Natural killer cell (primary cell): Measurements from ENCODE around the gene CBR3. TPM values are rescaled to one million over a fixed set of nuclear protein-coding genes. Genes with fewer than 3 reads are reported as not detected.

ENCODE experiments used
- ATAC-seq, 3 donors: fragments of 150-1000 bp in 2 of 3; fragments of 200-7000 bp in 1 of 3; cut with Tn5 transposase; 1 replicate in 1 of 3; 2 replicates in 2 of 3; pipeline ENCODE4 v1.10.0; 2021; ENCODE audit warnings: mild to moderate bottlenecking in 2 of 3, moderate library complexity in 2 of 3
- DNase-seq, 2 donors: peaks; one replicate each; pipeline versions ENCODE4 v3.0.0 to v3.0.0-alpha.2; 2013 to 2021; ENCODE audit warnings: mixed read lengths in 1 of 2
- H3K27ac ChIP-seq: one replicate; pipeline ENCODE4 v1.5.1; 2013; ENCODE audit warnings: mild to moderate bottlenecking, low read length
- H3K27me3 ChIP-seq: one replicate; pipeline ENCODE4 v1.6.1; 2013; ENCODE audit warnings: low read length; ENCODE audit not compliant: control insufficient read depth, insufficient read depth
- H3K36me3 ChIP-seq: one replicate; pipeline ENCODE4 v1.6.1; 2013; ENCODE audit warnings: low read length; ENCODE audit not compliant: control insufficient read depth, insufficient read depth
- H3K4me1 ChIP-seq: one replicate; pipeline ENCODE4 v1.6.1; 2013; ENCODE audit warnings: low read length; ENCODE audit not compliant: control insufficient read depth, insufficient read depth
- H3K4me3 ChIP-seq: one replicate; pipeline ENCODE4 v1.5.1; 2013; ENCODE audit warnings: low read length
- H3K9me3 ChIP-seq: one replicate; pipeline ENCODE4 v1.6.1; 2013; ENCODE audit warnings: low read length; ENCODE audit not compliant: control insufficient read depth, insufficient read depth
- H3K27ac Mint-ChIP-seq, 2 donors: one replicate each; pipeline ENCODE4 v1.8.0; 2022; ENCODE audit warnings: mild to moderate bottlenecking in 2 of 2, mixed read lengths in 2 of 2, moderate library complexity in 1 of 2
- H3K27me3 Mint-ChIP-seq, 2 donors: one replicate each; pipeline ENCODE4 v1.8.0; 2022; ENCODE audit warnings: low read depth in 2 of 2, mixed read lengths in 2 of 2
- H3K36me3 Mint-ChIP-seq: one replicate; pipeline ENCODE4 v1.8.0; 2022; ENCODE audit warnings: mixed read lengths
- H3K4me1 Mint-ChIP-seq, 2 donors: one replicate each; pipeline ENCODE4 v1.8.0; 2022; ENCODE audit warnings: mixed read lengths in 2 of 2
- H3K4me3 Mint-ChIP-seq: one replicate; pipeline ENCODE4 v1.8.0; 2022; ENCODE audit warnings: mild to moderate bottlenecking, moderate library complexity, mixed read lengths
- H3K9me3 Mint-ChIP-seq, 2 donors: one replicate each; pipeline ENCODE4 v1.8.0; 2022; ENCODE audit warnings: mixed read lengths in 2 of 2
- CTCF ChIP-seq: fragments of 200-600 bp; IDR thresholded peaks from one replicate; pipeline ENCODE4 v1.8.0; 2022; ENCODE audit warnings: antibody characterized with exemption
- WGBS: methylation state at CpG from one replicate; pipeline ENCODE4 v1.1.7; 2013; ENCODE audit warnings: missing lambda C conversion rate; ENCODE audit not compliant: insufficient coverage; 5-methylcytosine and 5-hydroxymethylcytosine counted together
- intact Hi-C: fragments of 100-400 bp; cut with micrococcal nuclease; formaldehyde crosslinking; loops from one replicate; pipeline ENCODE4 v1.14.2; 2022
- total RNA-seq, 4 donors: library from RNA; stranded (reverse); fragments of 120-200 nt in 1 of 4; gene quantifications; one replicate each; pipeline versions ENCODE4 v1.2.3 to v1.2.4, GENCODE V29; 2013 to 2022

The CBR3 gene
- total RNA-seq, 3 donors from 2014 or later (not counting 1 experiment from before 2014, with no cell fraction given), result 0.95 to 1.5 (median 1.2) TPM

DNA sequence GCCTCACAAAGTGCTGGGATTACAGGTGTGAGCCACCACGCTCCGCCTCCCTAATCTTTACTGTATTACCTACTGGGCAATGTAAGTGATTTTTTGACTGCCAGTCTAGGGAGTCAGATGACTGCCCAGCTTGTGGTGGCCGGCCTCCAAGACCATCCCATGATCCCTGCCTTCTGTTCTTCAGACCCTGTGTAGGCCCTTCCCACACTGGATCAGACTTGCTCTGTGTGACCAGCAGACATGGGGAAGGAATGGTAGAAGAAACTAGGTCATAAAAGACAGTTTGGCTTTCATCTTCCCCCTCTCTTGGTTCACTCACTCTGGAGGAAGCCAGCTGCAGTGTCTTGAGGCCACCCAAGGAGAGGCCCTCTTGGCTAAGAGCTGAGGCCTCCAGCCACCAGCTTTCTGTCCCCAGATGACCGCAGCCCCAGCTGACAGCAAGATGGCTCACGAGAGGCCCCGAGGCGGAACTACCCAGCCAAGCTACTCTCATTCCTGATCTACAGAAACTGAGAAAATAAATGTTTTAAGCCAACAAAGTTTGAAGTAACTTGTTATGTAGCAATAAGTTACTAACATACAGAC is 14.5 kb upstream of the CBR3 start:
- 94% methylated on average over 7 of the region's 7 CpGs for WGBS
- no peaks in the 10 kb centered on the region for H3K36me3 ChIP-seq
- no peaks in the 10 kb centered on the region for H3K36me3 Mint-ChIP-seq

DNA sequence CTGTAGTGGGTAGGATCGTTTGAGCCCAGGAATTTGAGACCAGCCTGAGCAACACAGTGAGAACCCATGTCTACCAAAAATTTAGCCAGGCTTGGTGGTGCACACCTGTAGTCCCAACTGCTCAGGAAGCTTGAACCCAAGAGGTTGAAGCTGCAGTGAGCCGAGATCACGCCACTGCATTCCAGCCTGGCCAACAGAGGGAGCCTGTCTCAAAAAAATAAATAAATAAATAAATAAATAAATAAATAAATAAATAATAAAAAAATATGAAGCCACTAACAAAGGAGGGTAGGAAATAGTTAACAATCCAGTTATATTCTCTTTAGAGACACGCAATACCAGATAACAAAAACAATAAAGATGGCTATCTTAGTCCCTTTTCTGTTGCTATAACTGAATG is 11.9 kb upstream of the CBR3 start:
- no peaks in the 10 kb centered on the region for H3K9me3 ChIP-seq
- 79% methylated on average over 1 of the region's 4 CpGs for WGBS
- no peak overlapping the region for H3K4me3 Mint-ChIP-seq
- H3K27ac ChIP-seq, result no peak overlapping the region
- DNase-seq (no peak), ATAC-seq (no peak)
- peaks cover 11 to 13% of the 10 kb centered on the region in 2 donors for H3K4me1 Mint-ChIP-seq
- TF ChIP-seq CTCF, result no peak
- H3K4me3 ChIP-seq, result no peak overlapping the region
- H3K4me1 ChIP-seq, result peaks cover 2% of the 10 kb centered on the region
- H3K9me3 Mint-ChIP-seq, result no peaks in the 10 kb centered on the region
- H3K27me3 ChIP-seq, result no peaks in the 10 kb centered on the region
- intact Hi-C loops, result no loop called here
- no peaks in the 10 kb centered on the region for H3K27me3 Mint-ChIP-seq
- no peak overlapping the region for H3K27ac Mint-ChIP-seq
- no peaks in the 10 kb centered on the region for H3K36me3 ChIP-seq
- H3K36me3 Mint-ChIP-seq, result no peaks in the 10 kb centered on the region

More for the DNA sequence above, 14.5 kb upstream of the CBR3 start:
- Mint-ChIP-seq H3K27ac (no peak overlapping the region), H3K4me1 (peaks cover 5% of the 10 kb centered on the region in 2 donors), H3K27me3 (no peaks in the 10 kb centered on the region), H3K4me3 (no peak overlapping the region), H3K9me3 (no peaks in the 10 kb centered on the region)
- Histone ChIP-seq H3K4me3 (no peak overlapping the region), H3K27me3 (no peaks in the 10 kb centered on the region), H3K27ac (no peak overlapping the region), H3K4me1 (peaks cover 5% of the 10 kb centered on the region), H3K9me3 (no peaks in the 10 kb centered on the region)
- DNase-seq (no peak), ATAC-seq (no peak)
- intact Hi-C loops, result no loop called here
- no peak for TF ChIP-seq CTCF

DNA sequence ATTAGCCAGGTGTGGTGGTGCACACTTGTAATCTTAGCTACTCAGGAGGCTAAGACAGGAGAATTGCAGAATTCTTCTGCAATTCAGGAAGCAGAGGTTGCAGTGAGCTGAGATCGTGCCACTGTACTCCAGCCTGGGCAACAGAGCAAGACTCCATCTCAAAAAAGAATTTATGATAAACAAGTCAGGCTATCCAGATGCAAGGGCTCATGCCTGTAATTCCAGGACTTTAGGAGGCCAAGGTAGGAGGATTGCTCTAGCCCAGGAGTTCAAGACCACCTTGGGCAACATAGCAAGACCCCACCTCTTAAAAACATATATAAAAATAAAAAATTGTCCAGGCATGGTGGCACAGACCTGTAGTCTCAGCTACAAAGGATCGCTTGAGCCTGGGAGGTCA is 10.5 kb upstream of the CBR3 start:
- H3K4me3 Mint-ChIP-seq, result no peak overlapping the region
- H3K27ac ChIP-seq, result no peak overlapping the region
- DNase-seq, result no peak
- intact Hi-C loops, result no loop called here
- no peaks in the 10 kb centered on the region for H3K27me3 ChIP-seq
- H3K36me3 Mint-ChIP-seq, result no peaks in the 10 kb centered on the region
- H3K4me3 ChIP-seq, result no peak overlapping the region
- H3K9me3 Mint-ChIP-seq, result no peaks in the 10 kb centered on the region
- no peak for TF ChIP-seq CTCF
- H3K27ac Mint-ChIP-seq, result no peak overlapping the region
- no peaks in the 10 kb centered on the region for H3K9me3 ChIP-seq
- H3K4me1 Mint-ChIP-seq, result peaks cover 18 to 19% of the 10 kb centered on the region in 2 donors
- ATAC-seq, result no peak
- 95% methylated on average over 2 of the region's 2 CpGs for WGBS
- no peaks in the 10 kb centered on the region for H3K27me3 Mint-ChIP-seq
- peaks cover 2% of the 10 kb centered on the region for H3K4me1 ChIP-seq
- H3K36me3 ChIP-seq, result no peaks in the 10 kb centered on the region
